Body of pancreas (tissue), 4 donors: ENCODE measurements around the gene ANKRD29. TPM values are rescaled to one million over a fixed set of nuclear protein-coding genes. Genes with fewer than 3 reads are reported as not detected.

ENCODE experiments used
- ATAC-seq: fragments of 150-250 bp; one replicate; pipeline ENCODE4 v1.9.1; 2016
- DNase-seq, 4 donors: peaks; one replicate each; pipeline ENCODE4 v3.0.0-alpha.2; 2019
- H3K27ac ChIP-seq, 4 donors: fragments of 200-600 bp; sonication (generic); 1 replicate in 3 of 4; 2 replicates in 1 of 4; pipeline versions ENCODE4 v1.5.1 to v1.6.1; 2016 to 2019; ENCODE audit warnings: mild to moderate bottlenecking in 1 of 4, mixed read lengths in 1 of 4, moderate library complexity in 1 of 4
- H3K27me3 ChIP-seq, 2 donors: fragments of 200-600 bp; sonication (generic); one replicate each; pipeline ENCODE4 v1.6.0; 2016; ENCODE audit warnings: mild to moderate bottlenecking in 1 of 2
- H3K36me3 ChIP-seq, 2 donors: fragments of 200-600 bp; sonication (generic); replicated peaks in 1 of 2; 2 replicates each; pipeline ENCODE4 v1.5.1; 2016; ENCODE audit warnings: low read depth in 2 of 2; ENCODE audit not compliant: insufficient read depth in 1 of 2
- H3K4me1 ChIP-seq: fragments of 200-600 bp; sonication (generic); one replicate; pipeline ENCODE4 v1.6.0; 2016
- H3K4me3 ChIP-seq, 2 donors: fragments of 200-600 bp; sonication (generic); 1 replicate in 1 of 2; 2 replicates in 1 of 2; pipeline ENCODE4 v1.5.1; 2016 to 2019
- H3K9me3 ChIP-seq, 3 donors: fragments of 200-600 bp; sonication (generic); 1 replicate in 2 of 3; 2 replicates in 1 of 3; pipeline ENCODE4 v1.5.1; 2016
- CTCF ChIP-seq, 7 experiments: fragments of 450-650 bp in 4 of 7; fragments of 200-600 bp in 3 of 7; sonication (generic) in 3 of 7; IDR thresholded peaks; one replicate each; pipeline ENCODE4 v1.5.1; 2016 to 2019; ENCODE audit warnings: antibody characterized with exemption in 7 of 7
- POLR2A ChIP-seq, 3 donors: fragments of 450-650 bp; IDR thresholded peaks; one replicate each; pipeline ENCODE4 v1.6.1; 2016; ENCODE audit warnings: antibody characterized with exemption in 3 of 3, mild to moderate bottlenecking in 2 of 3
- WGBS, 2 donors: methylation state at CpG; one replicate each; pipeline ENCODE4 v1.1.5; 2017; 5-methylcytosine and 5-hydroxymethylcytosine counted together
- intact Hi-C: fragments of 100-400 bp; cut with DNase I; formaldehyde crosslinking; loops from one replicate; pipeline ENCODE4 v1.15.1; 2023
- total RNA-seq, 2 donors: library from RNA; depleted of rRNA; stranded (reverse); fragments of >200 nt; gene quantifications; one replicate each; pipeline ENCODE4 v1.1.0, GENCODE V29; 2016

The ANKRD29 gene
- total RNA-seq, 2 donors from 2014 or later: 0.52 to 3.3 TPM

GRCh38 chr18:23688528-23688927 lies 25.8 kb upstream of the ANKRD29 start:
- Histone ChIP-seq H3K36me3 (no peaks in the 10 kb centered on the region), H3K27me3 (no peaks in the 10 kb centered on the region), H3K9me3 (no peaks in the 10 kb centered on the region), H3K27ac (no peak overlapping the region), H3K4me3 (no peak overlapping the region), H3K4me1 (peaks cover 18% of the 10 kb centered on the region)
- 42 to 45% methylated on average over 5 of the region's 5 CpGs for WGBS, 2 donors
- intact Hi-C loops: no loop called here
- no peak for TF ChIP-seq CTCF (IDR thresholded peaks at IDR 0.05)
- TF ChIP-seq POLR2A (IDR thresholded peaks at IDR 0.05): no peak
- no peak for ATAC-seq
- DNase-seq: no peak

GRCh38 chr18:23684515-23685197 lies 21.9 kb upstream of the ANKRD29 start:
- WGBS, 2 donors: 13 to 14% methylated on average over 5 of the region's 5 CpGs
- DNase-seq (no peak), ATAC-seq (no peak)
- H3K9me3 ChIP-seq: no peaks in the 10 kb centered on the region
- intact Hi-C loops: no loop called here
- H3K27me3 ChIP-seq: no peaks in the 10 kb centered on the region
- H3K4me1 ChIP-seq: peaks cover 10% of the 10 kb centered on the region
- H3K36me3 ChIP-seq: no peaks in the 10 kb centered on the region
- TF ChIP-seq CTCF (IDR thresholded peaks at IDR 0.05) (no peak), POLR2A (IDR thresholded peaks at IDR 0.05) (no peak)
- H3K27ac ChIP-seq: no peak overlapping the region
- no peak overlapping the region for H3K4me3 ChIP-seq

DNA sequence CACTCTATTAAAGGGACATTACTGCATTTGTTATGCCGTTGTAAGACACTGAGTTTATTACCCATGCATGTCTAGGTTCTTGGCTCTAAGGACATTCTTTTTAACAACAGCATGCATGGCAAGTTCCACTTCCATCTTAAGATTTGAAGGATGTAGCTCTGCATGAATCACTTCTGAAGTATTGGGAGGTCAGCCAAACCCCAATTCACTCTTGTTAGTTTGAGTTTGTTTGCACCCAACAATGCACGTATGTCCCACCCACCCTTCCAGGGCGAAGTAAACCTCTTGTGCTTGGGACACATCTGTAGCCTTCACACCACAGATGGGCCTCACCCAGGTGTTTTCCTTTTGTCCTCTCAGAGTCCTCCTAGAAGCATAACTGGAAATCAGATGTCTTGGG lies 21.0 kb upstream of the ANKRD29 start:
- TF ChIP-seq CTCF (IDR thresholded peaks at IDR 0.05): no peak
- TF ChIP-seq POLR2A (IDR thresholded peaks at IDR 0.05): no peak
- H3K27me3 ChIP-seq: no peaks in the 10 kb centered on the region
- WGBS, 2 donors: 48 to 65% methylated on average over 3 of the region's 3 CpGs
- H3K9me3 ChIP-seq: no peaks in the 10 kb centered on the region
- peaks cover 2% of the 10 kb centered on the region for H3K4me1 ChIP-seq
- DNase-seq (no peak), ATAC-seq (no peak)
- no peaks in the 10 kb centered on the region for H3K36me3 ChIP-seq
- H3K27ac ChIP-seq: no peak overlapping the region
- H3K4me3 ChIP-seq: no peak overlapping the region
- intact Hi-C loops: no loop called here

- Histone ChIP-seq H3K4me3 (no peak overlapping the region), H3K36me3 (no peaks in the 10 kb centered on the region), H3K27ac (no peak overlapping the region), H3K27me3 (no peaks in the 10 kb centered on the region), H3K4me1 (no peaks in the 10 kb centered on the region), H3K9me3 (no peaks in the 10 kb centered on the region)
- DNase-seq (no peak), ATAC-seq (no peak)
- TF ChIP-seq POLR2A (IDR thresholded peaks at IDR 0.05): no peak
- no peak for TF ChIP-seq CTCF (IDR thresholded peaks at IDR 0.05)
- WGBS, 2 donors: 51 to 55% methylated on average over 3 of the region's 3 CpGs
- intact Hi-C loops: no loop called here
These were observed 20.4 kb upstream of the ANKRD29 start for GRCh38 chr18:23683155-23683554.

- Histone ChIP-seq H3K4me3 (no peak overlapping the region), H3K27ac (no peak overlapping the region), H3K4me1 (no peaks in the 10 kb centered on the region), H3K9me3 (no peaks in the 10 kb centered on the region), H3K27me3 (no peaks in the 10 kb centered on the region), H3K36me3 (no peaks in the 10 kb centered on the region)
- WGBS, 2 donors: 91% methylated on average over 1 of the region's 1 CpG
- intact Hi-C loops: no loop called here
- no peak for ATAC-seq
- no peak for TF ChIP-seq CTCF (IDR thresholded peaks at IDR 0.05)
- no peak for TF ChIP-seq POLR2A (IDR thresholded peaks at IDR 0.05)
- DNase-seq: no peak
These were observed 19.8 kb upstream of the ANKRD29 start for GRCh38 chr18:23682472-23682871.
